Peyer's patch (tissue), 4 donors: ENCODE measurements around the gene TBP. TPM values are rescaled to one million over a fixed set of nuclear protein-coding genes. Genes with fewer than 3 reads are reported as not detected.
A peak's percentile ranks its signal among the peaks of the same experiment; 100 is the strongest.

Source experiments
- DNase-seq, 3 donors: peaks; one replicate each; pipeline ENCODE4 v3.0.0-alpha.2; 2017 to 2019
- H3K27ac ChIP-seq, 4 donors: fragments of 200-600 bp; sonication (generic); one replicate each; pipeline ENCODE4 v1.5.1; 2016 to 2019
- H3K27me3 ChIP-seq, 2 donors: fragments of 200-600 bp; sonication (generic); one replicate each; pipeline ENCODE4 v1.5.1; 2019
- H3K36me3 ChIP-seq, 3 donors: fragments of 200-600 bp; sonication (generic); one replicate each; pipeline ENCODE4 v1.5.1; 2016 to 2019
- H3K4me1 ChIP-seq, 4 donors: fragments of 200-600 bp; sonication (generic); one replicate each; pipeline ENCODE4 v1.5.1; 2016 to 2019
- H3K4me3 ChIP-seq, 4 donors: fragments of 200-600 bp; sonication (generic); 1 replicate in 3 of 4; 2 replicates in 1 of 4; pipeline ENCODE4 v1.5.1; 2016 to 2019; ENCODE audit warnings: mild to moderate bottlenecking in 1 of 4
- H3K9me3 ChIP-seq, 4 donors: fragments of 200-600 bp; sonication (generic); one replicate each; pipeline ENCODE4 v1.5.1; 2016 to 2019; ENCODE audit warnings: mild to moderate bottlenecking in 1 of 4
- CTCF ChIP-seq, 6 experiments: fragments of 450-650 bp in 4 of 6; fragments of 200-600 bp in 2 of 6; sonication (generic) in 1 of 6; IDR thresholded peaks; one replicate each; pipeline ENCODE4 v1.5.1; 2017 to 2019; ENCODE audit warnings: antibody characterized with exemption in 6 of 6, mild to moderate bottlenecking in 3 of 6, moderate library complexity in 1 of 6
- POLR2A ChIP-seq, 2 donors: fragments of 450-650 bp; IDR thresholded peaks; one replicate each; pipeline ENCODE4 v1.5.1; 2017; ENCODE audit warnings: antibody characterized with exemption in 2 of 2, mild to moderate bottlenecking in 2 of 2, moderate library complexity in 2 of 2
- total RNA-seq, 4 donors: library from RNA; depleted of rRNA; stranded (reverse); fragments of >200 nt; gene quantifications; one replicate each; pipeline ENCODE4 v1.1.0, GENCODE V29; 2016

TBP gene
- total RNA-seq, 4 donors from 2014 or later, result 14.2 to 37.1 (median 33.7) TPM

- H3K4me3 ChIP-seq, result peak overlapping the region; percentile 67 to 97 (median 81)
- no peak for TF ChIP-seq CTCF (IDR thresholded peaks at IDR 0.05)
- TF ChIP-seq POLR2A (IDR thresholded peaks at IDR 0.05), result no peak
- H3K9me3 ChIP-seq, result no peaks in the 10 kb centered on the region
These were observed 29.6 kb downstream of the TBP start for GRCh38 chr6:170583756-170584180.

GRCh38 chr6:170584181-170584953 lies 30.2 kb downstream of the TBP start, which contains the start of gene PDCD2:
PDCD2 (minus strand) TSS chr6:170584637; CDS start chr6:170584581, 56 bp downstream.
- Histone ChIP-seq H3K27ac (peak within 1 kb of the TSS; percentile 85 to 96 (median 90)), H3K4me1 (peaks cover 0 to 7% (median 4%) of the 10 kb centered on the region in 4 donors), H3K4me3 (peak within 1 kb of the TSS; percentile 67 to 97 (median 81)), H3K36me3 (peaks cover 0 to 22% (median 0%) of the 10 kb centered on the region in 3 donors), H3K9me3 (no peaks in the 10 kb centered on the region), H3K27me3 (no peaks in the 10 kb centered on the region)
- TF ChIP-seq CTCF (IDR thresholded peaks at IDR 0.05) (peak in 1 of 6 experiments; percentile 3), POLR2A (IDR thresholded peaks at IDR 0.05) (peak; percentile 55 to 71)
- peak; percentile 91 to 97 (median 94) for DNase-seq

More at GRCh38 chr6:170583756-170584180, 29.6 kb downstream of the TBP start:
- peaks cover 0 to 25% (median 0%) of the 10 kb centered on the region in 3 donors for H3K36me3 ChIP-seq
- DNase-seq, result no peak
- no peaks in the 10 kb centered on the region for H3K27me3 ChIP-seq
- H3K27ac ChIP-seq, result peak overlapping the region; percentile 85 to 96 (median 90)
- peaks cover 0 to 7% (median 4%) of the 10 kb centered on the region in 4 donors for H3K4me1 ChIP-seq

- TF ChIP-seq CTCF (IDR thresholded peaks at IDR 0.05) (no peak), POLR2A (IDR thresholded peaks at IDR 0.05) (no peak)
- Histone ChIP-seq H3K36me3 (peaks cover 0 to 22% (median 0%) of the 10 kb centered on the region in 3 donors), H3K4me3 (peak overlapping the region; percentile 67 to 97 (median 81)), H3K27ac (peak overlapping the region; percentile 85 to 96 (median 90)), H3K4me1 (peaks cover 0 to 7% (median 4%) of the 10 kb centered on the region in 4 donors), H3K27me3 (no peaks in the 10 kb centered on the region), H3K9me3 (no peaks in the 10 kb centered on the region)
- DNase-seq, result no peak
These were observed 30.9 kb downstream of the TBP start for GRCh38 chr6:170584954-170585498.

GRCh38 chr6:170590725-170591124 lies 36.6 kb downstream of the TBP start:
- no peak for TF ChIP-seq CTCF (IDR thresholded peaks at IDR 0.05)
- H3K4me3 ChIP-seq, result no peak overlapping the region
- H3K9me3 ChIP-seq, result peaks cover 0 to 9% (median 0%) of the 10 kb centered on the region in 4 donors
- no peak for DNase-seq
- no peaks in the 10 kb centered on the region for H3K4me1 ChIP-seq
- H3K36me3 ChIP-seq, result no peaks in the 10 kb centered on the region
- H3K27me3 ChIP-seq, result no peaks in the 10 kb centered on the region
- no peak overlapping the region for H3K27ac ChIP-seq

GRCh38 chr6:170596426-170596825 lies 42.3 kb downstream of the TBP start:
- Histone ChIP-seq H3K36me3 (no peaks in the 10 kb centered on the region), H3K27ac (no peak overlapping the region), H3K4me1 (no peaks in the 10 kb centered on the region), H3K27me3 (no peaks in the 10 kb centered on the region), H3K4me3 (no peak overlapping the region), H3K9me3 (peaks cover 0 to 9% (median 0%) of the 10 kb centered on the region in 4 donors)
- no peak for DNase-seq
- TF ChIP-seq CTCF (IDR thresholded peaks at IDR 0.05) (no peak), POLR2A (IDR thresholded peaks at IDR 0.05) (no peak)
